ENCODE data around the gene TNFRSF1A.
A peak's percentile ranks its signal among the peaks of the same experiment; 100 is the strongest.
"Not testable (repeated sequence)": the region's sequence is repeated elsewhere in the genome, so short reads cannot be mapped to it uniquely, and the experiment has no call there.

The TNFRSF1A gene

DNA sequence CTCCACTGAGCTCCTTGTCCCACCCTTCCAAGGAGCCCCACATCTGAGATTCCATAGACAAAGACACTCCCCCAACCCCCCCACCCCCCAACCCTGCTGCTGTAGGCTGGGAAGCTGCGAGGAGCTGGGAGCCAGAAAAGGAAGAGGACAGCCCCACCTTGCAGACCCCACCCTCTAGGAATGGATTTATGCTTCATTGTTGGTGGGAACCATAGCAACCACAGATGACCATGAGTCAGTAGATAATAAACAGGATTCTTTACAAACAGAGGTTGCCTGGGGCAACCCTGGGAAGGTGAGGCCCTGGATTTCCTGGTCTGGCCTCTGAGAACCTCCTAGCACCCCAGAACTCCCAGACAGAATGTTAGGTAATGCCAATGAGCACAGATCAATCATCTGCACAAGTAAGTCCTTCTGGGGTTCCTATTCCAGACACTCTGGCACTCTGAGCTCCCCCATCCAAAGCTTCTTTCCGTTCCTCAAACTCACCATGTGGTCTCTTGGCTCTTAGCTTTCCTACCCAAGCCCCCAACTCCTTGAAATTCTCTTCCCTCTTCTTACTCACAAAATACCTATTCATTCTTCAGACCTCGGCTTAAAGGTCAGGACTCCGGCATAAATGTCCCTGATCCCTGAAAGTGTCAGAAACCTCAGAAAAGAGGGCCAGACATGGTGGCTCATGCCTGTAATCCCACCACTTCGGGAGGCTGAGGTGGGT is 46.6 kb downstream of the TNFRSF1A start:
- no peak for DNase-seq

DNA sequence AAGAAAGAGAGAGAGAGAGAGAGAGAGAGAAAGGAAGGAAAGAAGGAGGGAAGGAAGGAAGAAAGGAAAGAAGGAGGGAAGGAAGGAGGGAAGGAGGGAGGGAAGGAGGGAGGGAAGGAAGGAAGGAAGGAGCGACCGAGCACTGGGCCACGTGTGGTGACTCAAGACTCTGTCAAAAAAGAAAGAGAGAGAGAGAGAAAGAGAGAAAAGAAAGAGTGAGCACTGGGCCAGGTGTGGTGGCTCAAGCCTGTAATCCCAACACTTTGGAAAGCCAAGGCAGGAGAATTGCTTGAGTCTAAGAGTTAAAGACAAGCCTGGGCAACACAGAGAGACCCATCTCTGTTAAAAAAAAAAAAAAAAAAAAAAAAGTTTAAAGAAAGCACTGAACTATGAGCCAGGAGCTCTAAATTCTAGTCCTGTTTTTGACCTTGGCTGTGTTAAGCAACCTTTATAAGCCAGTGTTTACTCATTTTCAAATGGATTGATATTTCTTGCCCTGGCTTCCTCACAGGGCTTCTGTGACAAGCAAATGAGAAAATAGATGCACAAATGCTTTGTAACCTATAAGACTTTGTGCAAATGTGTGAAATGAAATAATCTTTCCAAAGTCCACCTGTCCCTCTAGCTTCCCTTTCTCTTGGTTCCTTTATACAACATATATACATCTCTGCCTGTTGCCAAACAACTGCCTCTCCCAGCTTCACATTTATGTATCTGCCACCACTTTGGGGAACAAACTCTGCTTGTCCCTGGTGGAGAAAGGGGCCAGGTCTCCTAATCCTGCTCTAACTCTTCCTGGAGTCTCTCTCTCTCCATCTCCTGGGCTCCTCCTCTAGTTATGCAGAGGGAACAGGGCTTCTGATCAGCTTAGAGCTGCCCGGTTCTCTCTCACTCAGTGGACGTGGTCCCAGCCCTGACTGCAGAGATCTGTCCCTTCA is 47.5 kb downstream of the TNFRSF1A start:
- DNase-seq, result no peak

DNA sequence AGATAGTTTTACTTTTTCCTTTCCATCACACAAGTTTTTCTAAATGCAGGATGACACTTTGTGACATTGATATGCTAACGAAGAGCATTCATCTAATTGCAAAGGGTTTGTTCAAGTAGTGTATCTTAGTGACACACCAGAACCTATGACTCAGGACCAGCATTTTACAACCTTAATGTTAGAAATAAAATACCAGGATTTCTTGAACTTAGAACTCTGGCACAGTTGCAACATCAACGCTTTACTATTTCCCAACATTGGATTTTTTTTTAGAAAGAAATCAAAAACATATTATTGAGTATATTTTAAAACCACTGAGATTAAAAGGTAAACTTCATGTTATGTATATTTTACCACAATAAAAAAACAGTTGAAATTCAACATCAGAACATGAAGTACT is 49.3 kb downstream of the TNFRSF1A start:
- no peak for DNase-seq

DNA sequence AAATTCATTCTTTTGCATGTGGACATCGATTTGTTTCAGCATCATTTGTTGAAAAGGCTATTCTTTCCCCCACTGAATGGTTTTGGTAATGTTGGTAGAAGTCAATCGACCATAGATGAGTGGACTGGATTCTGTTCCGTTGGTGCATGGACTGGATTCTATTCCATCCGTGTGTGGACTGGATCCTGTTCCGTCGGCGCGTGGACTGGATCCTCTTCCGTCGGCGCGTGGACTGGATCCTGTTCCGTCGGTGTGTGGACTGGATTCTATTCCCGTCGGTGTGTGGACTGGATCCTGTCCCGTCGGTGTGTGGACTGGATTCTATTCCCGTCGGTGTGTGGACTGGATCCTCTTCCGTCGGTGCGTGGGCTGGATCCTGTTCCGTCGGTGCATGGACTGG is 52.0 kb downstream of the TNFRSF1A start:
- DNase-seq, result not testable (repeated sequence)

DNA sequence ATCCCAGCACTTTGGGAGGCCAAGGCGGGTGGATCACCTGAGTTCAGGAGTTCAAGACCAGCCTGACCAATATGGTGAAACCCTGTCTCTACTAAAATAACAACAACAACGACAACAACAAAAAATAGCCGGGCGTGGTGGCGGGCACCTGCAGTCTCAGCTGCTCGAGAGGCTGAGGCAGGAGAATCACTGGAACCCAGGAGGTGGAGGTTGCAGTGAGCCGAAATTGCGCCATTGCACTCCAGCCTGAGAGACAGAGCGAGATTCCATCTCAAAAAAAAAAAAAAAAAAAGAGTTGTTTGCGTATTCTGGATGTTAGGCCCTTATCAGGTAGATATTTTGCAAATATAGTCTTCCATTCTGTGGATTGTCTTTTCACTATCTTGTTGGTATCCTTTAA is 52.8 kb downstream of the TNFRSF1A start:
- not testable (repeated sequence) for DNase-seq

DNA sequence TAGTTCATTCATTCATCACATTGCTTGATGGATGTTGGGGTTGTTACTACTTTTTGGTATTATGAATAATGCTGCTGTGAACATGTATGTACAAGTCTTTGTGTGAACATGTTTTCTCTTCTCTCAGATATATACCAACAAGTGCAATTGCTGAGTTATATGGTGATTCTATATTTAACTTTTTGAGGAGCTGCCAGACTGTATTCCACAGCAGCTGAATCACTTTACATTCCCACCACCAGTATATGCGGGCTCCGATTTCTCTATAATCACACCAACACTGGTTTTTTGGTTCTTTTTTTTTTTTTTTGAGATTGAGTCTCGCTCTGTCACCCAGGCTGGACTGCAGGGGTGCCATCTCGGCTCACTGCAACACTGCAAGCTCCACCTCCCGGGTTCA is 53.6 kb downstream of the TNFRSF1A start:
- DNase-seq, result no peak

DNA sequence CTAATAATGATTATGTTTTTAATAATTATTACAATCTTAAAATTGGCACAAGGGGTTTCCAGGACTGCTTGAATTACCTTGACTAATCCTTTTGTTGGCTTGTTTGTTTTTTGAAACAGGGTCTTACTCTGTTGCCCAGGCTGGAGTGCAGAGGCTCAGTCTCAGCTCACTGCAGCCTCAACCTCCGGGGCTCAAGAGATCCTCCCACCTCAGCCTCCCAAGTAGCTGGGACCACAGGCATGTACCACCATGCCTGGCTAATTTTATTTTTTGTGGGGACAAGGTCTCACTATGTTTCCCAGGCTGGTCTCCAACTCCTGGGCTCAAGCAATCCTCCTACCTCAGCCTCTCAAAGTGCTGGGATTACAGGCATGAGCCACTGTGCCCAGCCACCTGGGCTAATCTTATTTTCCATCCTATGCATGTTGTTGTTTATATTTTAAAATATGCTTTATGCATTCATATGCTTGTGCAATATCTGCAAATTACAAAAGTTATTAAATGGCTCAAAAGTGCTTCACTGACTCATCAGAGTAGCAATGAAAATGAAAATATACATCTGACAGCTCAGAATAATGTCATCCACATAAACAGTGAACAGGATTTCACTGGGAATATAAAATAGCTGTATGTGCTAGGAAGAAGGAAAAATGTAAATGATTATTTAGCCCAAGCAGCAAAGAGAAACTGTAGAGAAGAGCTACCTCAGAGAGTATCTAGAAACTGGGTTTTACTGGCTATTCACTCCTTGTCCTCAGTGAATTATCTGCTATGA is 56.2 kb downstream of the TNFRSF1A start:
- no peak for DNase-seq

DNA sequence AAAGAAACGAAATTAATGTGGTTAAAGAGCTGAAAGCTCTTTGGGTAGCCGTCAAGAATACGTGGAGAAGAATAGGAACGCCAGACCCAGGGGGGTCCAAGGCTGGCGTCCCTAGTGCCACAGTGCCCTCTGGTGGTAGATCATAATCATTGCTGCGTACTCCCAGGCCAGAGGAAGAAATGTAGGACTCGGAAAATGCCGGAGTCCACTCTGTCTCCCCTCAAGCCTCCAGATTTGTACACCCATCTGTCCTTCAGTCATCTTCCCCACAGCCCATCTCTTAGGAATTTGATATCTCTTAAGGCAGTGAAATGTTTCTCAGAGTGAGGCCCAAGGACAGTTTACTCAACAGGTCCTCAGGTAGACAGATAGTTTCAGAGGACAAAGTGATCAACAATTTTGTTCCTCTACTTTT is 56.8 kb downstream of the TNFRSF1A start:
- DNase-seq, result peak; percentile 55 to 67

DNA sequence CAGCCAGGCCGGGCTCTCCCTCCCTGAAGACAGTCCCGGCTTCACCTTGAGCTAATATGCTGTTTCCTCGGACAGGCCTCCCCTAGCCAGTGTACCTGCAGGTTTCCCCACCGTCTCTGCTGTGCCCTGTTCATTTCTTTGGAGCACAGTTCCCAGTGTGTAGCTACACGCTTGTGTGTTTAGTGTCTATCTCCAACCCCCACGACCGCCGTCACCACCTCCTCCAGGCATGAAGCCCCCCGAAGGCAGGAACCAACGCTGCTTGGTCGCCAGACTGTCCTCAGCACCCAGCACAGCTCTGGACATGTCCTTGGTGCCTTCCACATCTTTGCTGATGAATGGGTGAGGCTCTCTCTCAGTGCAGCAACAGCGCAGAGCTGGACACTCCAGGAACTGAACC is 57.6 kb downstream of the TNFRSF1A start:
- no peak for DNase-seq

DNA sequence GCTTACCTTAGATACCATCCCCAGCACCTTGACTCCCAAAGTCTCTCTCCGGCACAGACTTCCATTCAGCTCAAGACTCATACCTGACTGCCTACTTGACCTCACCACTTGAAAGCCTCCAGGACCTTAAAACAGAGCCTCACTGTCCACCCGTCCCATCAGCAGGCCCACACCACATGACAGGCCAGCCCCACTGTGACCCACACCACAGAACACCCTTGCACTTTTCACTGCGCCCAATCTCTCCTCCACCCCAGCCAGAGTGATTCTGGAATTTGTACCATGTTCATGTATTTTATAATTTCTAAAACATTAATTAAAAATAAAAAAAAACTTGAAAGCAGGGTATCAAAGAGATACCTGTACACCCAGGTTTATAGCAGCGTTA is 59.4 kb downstream of the TNFRSF1A start:
- DNase-seq, result no peak

DNA sequence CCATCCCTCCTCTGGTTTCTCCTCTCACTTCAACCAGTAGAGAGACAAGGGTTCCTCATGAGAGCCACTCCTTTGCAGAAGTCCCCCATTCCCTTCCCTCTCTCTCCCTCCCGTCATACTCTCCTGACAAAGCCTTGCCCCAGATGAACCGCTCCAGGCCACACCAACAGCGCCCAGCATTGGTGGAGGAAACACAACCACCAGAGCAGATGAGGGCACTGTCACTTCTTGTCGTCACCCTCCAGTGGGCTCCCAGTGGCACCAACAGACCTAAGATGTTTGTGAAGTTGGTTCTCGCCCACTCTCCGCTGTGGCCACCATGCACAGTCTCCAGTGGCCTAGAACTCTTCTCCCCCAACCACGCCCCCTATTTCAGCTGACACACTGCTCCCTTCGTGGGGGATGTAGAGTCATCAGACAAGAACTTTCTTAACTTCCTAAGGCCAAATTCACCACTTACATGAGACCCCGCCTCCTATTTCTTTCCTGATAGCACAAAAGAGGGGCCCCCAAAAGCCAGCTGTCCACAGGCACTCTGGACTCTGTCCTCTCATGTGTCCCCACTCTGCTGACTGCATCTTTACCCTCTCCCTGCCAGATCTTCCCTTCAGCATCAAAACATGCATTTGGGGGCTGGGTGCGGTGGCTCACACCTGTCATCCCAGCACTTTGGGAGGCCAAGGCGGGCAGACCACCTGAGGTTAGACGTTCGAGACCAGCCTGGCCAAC is 60.6 kb downstream of the TNFRSF1A start:
- no peak for DNase-seq

DNA sequence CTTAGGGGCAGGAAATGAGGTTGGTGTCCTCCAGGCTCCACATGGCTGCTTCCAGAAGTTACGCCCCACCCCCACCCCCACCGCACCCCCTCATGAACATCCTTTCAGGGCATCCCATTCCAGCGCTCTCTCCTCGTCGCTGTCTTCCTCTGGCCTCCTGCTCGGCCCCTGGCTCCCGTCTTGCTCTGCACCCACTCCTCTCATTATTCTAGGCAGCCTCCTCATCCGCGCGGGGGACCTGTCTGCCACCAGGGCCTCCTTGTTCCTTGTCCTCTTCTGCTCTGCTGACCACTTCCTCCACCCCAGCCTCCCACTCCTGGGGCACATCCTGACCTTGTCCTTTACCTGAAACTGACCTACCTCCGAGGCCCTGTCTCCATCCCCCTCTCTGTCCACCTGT is 61.2 kb downstream of the TNFRSF1A start:
- no peak for DNase-seq

DNA sequence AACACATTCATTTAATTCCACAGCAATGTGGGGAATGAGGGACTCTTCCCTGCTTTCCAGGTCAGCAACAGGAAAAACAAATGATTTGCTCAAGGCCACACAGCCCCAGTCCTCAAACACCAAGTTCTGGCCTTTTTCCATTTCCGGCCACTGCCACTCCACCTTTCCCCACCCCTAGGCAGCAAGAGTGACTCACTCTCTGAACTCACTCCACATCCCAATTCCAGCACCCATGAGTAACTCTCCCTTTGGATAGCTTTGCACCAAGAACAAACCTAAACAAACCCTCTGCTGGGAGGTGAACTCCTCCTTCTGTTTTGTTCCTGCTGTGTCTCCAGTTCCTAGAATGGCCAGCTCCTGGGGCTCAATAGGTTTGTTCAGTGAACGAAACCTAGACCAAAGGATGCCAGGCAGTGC is 61.8 kb downstream of the TNFRSF1A start:
- no peak for DNase-seq

DNA sequence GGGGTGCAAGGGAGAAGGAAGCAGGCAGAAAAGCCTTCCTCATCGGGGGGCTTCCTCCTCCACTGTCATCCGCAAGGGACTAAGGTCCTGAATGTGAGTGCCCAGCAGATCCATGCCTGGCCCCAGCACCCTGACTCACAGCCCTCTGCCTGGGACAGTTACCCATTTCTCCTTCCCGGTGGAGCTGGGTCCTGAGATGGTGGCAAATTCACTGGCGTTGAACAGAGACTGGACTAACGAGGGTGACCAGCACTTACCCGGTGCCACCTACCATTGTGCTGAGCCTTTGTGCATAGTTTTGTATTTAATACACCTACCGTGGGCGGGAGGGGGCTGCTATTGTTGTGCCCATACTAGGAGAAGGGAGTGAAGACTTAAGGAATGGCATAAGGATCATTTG is 62.2 kb downstream of the TNFRSF1A start:
- no peak for DNase-seq

DNA sequence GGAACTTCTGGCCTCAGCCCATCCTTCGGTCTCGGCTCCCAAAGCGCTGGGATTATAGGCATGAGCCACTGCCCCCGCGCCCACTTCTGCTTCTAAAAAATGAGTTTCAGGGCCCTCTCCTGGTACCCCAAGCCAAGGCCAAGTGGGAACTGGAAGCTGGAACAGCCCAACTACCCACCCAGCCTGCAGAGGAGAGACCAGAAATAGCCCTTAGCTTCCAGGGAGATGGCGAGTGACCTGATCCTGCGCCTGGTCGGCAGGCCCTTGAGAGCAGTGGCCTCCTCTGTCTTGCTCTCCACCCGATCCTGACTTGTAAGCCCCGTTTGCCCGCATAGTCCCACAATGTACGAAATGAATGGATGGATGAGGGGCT is 62.6 kb downstream of the TNFRSF1A start:
- no peak for DNase-seq
